LNCaP clone FGC (cell line): ENCODE results near the gene FAM219A.

Experiments
- DNase-seq: peaks from one replicate; pipeline ENCODE4 v3.0.0-alpha.2; 2011; ENCODE audit warnings: low read depth
- H3K4me3 ChIP-seq: 2 replicates; pipeline ENCODE4 v1.5.1; 2011; ENCODE audit warnings: mild to moderate bottlenecking, low read depth, low read length, control low read depth
- CTCF ChIP-seq: IDR thresholded peaks from 2 replicates; pipeline ENCODE4 v1.5.1; 2012; ENCODE audit warnings: mild to moderate bottlenecking; ENCODE audit not compliant: control insufficient read depth, insufficient read depth; ENCODE audit errors: extremely low read depth

The FAM219A gene

GRCh38 chr9:34502891-34503290 is 44.5 kb upstream of the FAM219A start:
- no peak overlapping the region for H3K4me3 ChIP-seq
- peak; percentile 18 for DNase-seq
- TF ChIP-seq CTCF, result no peak

- TF ChIP-seq CTCF, result no peak
- DNase-seq, result no peak
- no peak overlapping the region for H3K4me3 ChIP-seq
Observed at GRCh38 chr9:34502471-34502870, 44.1 kb upstream of the FAM219A start.

- DNase-seq, result no peak
- TF ChIP-seq CTCF, result no peak
- no peak overlapping the region for H3K4me3 ChIP-seq
Observed at GRCh38 chr9:34501889-34502425, 43.6 kb upstream of the FAM219A start.

GRCh38 chr9:34501372-34501771 is 43.0 kb upstream of the FAM219A start:
- TF ChIP-seq CTCF, result no peak
- no peak overlapping the region for H3K4me3 ChIP-seq
- no peak for DNase-seq

- TF ChIP-seq CTCF, result peak; percentile 90
- no peak overlapping the region for H3K4me3 ChIP-seq
- DNase-seq, result no peak
Observed at GRCh38 chr9:34500623-34501267, 42.4 kb upstream of the FAM219A start.

GRCh38 chr9:34499076-34499475 is 40.7 kb upstream of the FAM219A start:
- TF ChIP-seq CTCF, result no peak
- DNase-seq, result no peak
- no peak overlapping the region for H3K4me3 ChIP-seq

GRCh38 chr9:34498553-34498952 is 40.2 kb upstream of the FAM219A start:
- TF ChIP-seq CTCF, result no peak
- no peak overlapping the region for H3K4me3 ChIP-seq
- DNase-seq, result no peak
